Dermis microvascular lymphatic vessel endothelial cell (primary cell): ENCODE measurements around the gene CENPC. TPM values are rescaled to one million over a fixed set of nuclear protein-coding genes. Genes with fewer than 3 reads are reported as not detected.

Experiments
- DNase-seq, 2 donors: peaks; one replicate each; pipeline versions ENCODE4 v3.0.0 to v3.0.0-alpha.2; 2010; ENCODE audit warnings: low read depth in 2 of 2
- total RNA-seq: library from RNA; depleted of rRNA; stranded (reverse); fragments of >200 nt; gene quantifications from 2 replicates; pipeline ENCODE4 v1.2.1, GENCODE V29; 2014

Gene CENPC, protein sequence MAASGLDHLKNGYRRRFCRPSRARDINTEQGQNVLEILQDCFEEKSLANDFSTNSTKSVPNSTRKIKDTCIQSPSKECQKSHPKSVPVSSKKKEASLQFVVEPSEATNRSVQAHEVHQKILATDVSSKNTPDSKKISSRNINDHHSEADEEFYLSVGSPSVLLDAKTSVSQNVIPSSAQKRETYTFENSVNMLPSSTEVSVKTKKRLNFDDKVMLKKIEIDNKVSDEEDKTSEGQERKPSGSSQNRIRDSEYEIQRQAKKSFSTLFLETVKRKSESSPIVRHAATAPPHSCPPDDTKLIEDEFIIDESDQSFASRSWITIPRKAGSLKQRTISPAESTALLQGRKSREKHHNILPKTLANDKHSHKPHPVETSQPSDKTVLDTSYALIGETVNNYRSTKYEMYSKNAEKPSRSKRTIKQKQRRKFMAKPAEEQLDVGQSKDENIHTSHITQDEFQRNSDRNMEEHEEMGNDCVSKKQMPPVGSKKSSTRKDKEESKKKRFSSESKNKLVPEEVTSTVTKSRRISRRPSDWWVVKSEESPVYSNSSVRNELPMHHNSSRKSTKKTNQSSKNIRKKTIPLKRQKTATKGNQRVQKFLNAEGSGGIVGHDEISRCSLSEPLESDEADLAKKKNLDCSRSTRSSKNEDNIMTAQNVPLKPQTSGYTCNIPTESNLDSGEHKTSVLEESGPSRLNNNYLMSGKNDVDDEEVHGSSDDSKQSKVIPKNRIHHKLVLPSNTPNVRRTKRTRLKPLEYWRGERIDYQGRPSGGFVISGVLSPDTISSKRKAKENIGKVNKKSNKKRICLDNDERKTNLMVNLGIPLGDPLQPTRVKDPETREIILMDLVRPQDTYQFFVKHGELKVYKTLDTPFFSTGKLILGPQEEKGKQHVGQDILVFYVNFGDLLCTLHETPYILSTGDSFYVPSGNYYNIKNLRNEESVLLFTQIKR
- total RNA-seq, result 10.0 and 12.1 TPM in 2 replicates

DNA sequence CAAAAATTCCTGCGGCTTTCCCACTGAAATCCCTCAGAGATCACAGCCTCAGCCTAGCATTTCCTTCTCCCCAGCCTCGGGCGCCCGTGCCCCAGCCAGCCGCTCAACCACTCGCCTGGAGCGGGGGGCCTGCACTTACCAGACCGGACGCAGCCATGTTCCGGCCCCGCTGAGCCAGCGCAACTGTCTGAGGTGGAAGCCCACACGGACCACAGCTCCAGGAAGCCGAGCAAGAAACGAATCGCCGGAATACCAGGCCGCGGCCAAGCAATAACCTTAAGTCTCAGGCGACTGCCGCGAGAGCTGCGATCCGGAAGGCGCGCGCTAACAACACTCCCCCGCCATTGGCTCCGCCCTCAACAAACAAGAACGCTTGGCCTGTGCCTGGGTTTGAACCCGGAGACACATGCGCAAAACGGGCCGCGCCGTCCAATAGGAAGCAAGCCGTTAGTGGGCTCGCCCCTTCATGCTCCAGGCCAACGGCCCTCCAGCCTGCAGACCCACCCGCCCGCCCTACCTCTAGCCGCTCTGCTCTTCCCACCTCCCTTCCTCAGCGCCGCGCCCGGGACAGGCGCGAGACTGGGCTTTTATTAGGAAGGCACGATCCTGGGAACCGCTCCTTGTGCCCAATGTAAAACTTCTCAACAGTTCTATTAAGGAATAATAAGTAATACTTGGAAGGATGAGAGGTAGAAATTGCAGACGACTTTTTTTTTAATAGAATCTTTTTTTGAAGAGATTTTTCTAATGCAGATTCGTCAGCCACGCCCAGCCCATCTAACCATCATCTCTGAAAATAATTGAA is at the start of gene CENPC:
Gene CENPC, minus strand, starts transcription at position 305 of the 805 bp plus-strand sequence. Its CDS starts 148 bp downstream, at position 157.
- peak; percentile 94 to 99 for DNase-seq

DNA sequence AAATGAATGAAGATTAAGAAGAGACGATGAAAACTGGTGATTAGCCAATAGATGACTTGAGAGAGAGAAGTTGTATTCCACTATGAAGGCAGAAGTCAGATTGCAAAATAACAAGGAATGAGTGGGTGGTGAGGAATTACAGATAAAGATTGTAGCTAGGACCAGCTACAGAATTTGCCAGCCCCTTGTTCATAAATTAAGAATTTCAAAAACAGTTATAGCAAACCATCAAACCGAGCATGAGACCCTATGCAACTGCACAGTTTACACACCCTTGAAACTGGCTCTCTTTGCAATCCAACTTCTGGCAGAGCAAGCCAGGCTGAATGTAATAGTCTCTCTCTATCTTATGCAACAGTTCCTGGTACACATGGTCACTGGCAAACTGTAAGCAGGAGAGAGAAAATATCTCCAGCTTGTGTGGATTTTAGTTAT is 48.5 kb upstream of the CENPC start:
- DNase-seq, result no peak

DNA sequence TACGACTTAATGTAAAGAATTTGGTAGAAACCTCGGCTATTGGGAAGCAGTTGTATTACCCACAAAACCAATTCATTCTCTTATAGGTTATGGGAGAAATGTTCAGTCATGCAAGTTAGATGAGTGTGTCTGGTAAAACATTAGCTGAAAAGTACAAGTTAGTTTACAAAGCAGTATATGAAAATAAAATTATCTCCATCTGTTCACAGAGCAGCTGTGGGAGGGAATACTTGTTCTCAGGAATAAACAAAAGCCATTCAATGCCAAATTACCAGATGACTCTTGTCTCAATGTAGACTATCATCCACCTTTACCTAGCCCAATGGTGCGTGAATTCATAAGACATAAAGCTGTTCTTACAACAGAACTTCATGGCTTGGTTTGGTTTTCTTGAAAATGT is 41.9 kb upstream of the CENPC start:
- no peak for DNase-seq

DNA sequence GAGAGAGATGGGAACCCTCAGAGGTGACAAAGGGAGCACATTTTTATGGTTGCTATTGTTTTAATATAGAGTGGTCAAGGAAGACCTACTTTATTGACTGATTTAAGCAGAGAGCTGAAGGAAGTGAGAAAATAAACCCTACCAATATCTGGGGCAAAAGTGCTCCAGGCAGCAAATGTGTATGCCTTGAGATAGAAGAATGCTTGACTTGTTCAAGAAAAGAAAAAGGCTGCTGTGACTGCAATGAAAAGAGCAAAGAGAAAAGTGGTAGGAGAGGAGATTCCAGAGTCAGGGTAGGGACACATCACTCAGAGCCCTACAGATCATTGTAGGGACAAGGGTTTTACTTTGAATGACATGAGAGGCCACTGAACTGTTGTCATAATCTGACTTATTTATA is 39.2 kb upstream of the CENPC start:
- no peak for DNase-seq

DNA sequence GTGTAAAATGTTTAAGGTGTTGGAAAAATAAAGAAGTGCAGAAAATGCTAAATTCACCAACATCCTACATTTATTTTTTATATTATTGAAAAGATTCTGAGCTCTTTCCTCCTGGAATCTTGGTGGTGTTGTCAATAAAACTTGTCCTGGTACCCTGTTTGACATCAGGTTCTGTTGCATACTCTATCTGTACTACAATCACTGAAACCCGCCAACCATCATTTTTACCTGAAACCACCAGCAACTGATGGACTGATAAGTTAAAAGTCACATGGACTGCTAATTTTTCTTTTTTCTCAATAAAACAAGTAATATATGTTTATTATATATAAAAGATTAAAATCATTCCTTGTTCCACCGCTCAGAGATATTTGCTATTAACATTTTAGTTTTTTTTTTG is 36.6 kb upstream of the CENPC start:
- DNase-seq, result no peak

DNA sequence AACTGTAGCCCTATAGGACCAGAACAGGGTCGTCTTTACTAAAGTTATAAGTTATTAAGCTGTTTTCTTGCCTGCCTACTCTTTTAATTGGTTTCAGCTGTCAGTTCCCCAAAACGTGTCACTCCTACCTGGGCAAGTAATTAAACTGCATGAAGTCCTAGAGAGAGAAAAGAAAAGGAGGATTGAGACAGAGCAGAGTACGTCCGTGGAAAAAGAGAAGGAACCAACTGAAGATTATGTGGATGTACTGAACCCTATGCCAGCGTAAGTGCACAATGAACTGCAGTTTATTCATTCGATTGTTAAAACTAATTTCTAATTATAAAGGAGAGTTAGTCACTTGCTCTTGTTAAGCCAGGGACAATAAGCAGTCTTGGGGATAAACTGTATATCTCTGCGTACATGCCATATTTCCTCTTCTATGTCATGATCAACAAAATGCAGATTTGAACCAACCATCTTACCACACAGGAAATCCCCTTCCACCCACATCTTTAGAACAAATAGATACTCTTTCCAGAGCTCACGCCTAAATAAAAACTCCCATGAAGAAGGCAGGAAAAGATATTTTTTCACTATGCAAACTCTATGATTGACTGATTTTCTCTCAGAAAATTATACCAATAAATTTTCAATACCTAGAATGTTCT is 36.0 kb upstream of the CENPC start:
- DNase-seq, result no peak

DNA sequence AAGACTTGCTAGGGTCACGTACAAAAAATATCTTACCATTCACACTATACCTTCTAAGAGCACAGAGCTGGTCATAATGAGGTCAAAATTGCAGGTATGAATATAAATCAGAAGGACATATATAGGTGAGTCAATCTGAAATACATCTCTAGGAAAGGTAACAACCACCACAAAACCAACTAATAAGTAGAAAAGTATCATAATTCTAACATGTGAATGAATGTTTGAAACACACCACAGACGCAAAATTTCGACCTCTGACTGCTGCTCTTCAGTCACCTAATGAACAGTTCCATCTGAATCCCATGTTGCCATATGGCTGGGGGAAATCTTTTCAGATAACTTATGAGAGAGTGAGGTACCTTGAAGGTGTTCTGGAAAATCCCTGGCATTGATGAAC is 35.3 kb upstream of the CENPC start:
- DNase-seq, result no peak

DNA sequence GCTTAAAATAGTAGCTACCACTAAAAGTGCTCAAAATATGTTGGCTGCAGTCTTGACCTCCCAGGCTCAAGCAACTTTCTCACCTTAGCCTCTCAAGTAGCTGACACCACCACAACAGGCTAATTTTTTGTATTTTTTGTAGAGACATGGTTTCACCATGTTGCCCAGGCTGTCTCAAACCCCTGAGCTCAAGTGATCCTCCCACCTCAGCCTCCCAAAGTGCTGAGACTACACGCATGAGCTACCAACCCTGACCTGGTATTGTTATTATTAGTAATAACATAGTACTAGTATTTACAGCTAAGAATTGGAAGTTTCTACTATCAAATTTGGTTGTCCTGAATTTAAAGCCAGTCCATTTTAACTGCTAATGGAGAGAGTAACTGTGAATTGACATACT is 31.2 kb upstream of the CENPC start:
- DNase-seq, result no peak

DNA sequence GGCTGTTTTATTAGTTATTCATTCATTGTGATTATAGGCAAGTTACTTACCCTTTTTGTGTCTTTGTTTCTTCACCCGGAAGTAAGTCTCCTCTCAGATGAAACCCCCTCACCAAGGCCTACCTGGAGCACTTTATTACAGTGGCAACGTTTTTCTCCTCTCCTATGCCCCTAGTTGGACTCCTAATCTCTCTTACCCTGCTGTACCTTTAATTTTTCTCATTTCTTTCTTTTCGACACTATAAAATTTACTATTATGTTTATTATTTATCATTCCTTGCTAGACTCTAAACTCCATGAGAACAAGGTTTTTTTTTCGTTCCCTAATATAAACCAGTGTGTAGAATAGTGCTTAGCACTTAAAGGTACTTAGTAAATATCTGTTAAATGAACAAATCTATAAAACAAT is 30.8 kb upstream of the CENPC start:
- no peak for DNase-seq

DNA sequence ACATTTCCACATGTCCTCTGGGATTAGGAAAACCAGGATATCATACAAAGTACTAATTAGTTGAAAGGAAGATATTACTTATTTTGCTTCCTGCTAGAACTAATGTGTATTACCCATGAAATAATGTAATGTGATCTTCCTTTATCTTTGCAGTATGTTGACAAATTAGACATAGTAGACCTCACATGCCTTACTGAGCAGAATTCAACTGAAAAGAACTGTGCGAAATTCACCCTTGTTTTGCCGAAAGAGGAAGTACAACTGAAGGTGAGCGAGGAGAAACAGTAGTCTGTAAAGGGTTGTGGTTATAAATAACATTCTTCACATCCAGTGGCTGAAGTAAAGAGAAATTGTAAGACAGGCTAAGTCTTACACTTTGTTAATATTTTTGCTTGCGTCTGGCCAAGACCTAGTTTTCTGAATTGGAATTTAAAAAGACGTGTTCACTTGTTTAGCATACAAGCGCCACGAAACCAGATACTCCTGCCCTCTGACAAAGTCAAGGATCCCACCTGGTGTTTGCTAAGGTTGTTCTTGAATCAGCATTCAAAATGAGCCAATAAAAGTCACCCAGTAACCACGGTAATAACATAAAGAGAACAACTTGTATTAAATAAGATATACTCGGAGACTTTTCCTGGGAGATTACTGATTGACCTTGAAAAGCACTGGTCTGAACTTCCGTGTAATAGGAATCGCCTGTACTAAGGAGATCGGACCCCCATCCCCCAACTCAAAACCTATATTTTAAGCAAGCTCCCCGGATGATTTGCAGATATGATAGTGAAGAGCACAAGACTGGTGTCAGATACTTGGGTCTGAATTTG is 30.1 kb upstream of the CENPC start:
- DNase-seq, result no peak

DNA sequence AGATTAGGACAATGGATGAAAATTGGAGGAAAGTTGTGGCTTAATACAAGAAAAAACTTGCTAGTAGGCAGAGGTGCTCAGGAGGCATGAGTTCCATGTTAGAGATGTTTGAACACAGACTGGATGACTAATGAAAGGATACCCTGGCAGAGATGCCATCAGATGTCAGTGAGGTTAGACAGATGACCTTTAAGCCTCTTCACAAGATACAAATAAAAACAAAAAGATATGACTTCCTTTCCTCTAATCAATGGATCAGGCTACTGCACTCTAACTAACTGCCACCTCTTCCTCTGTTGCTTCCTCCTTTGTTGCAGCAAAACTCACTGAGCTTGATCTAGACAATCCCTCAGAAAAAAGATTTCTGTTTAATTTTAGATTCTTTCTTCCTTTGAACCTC is 27.9 kb upstream of the CENPC start:
- DNase-seq, result no peak

DNA sequence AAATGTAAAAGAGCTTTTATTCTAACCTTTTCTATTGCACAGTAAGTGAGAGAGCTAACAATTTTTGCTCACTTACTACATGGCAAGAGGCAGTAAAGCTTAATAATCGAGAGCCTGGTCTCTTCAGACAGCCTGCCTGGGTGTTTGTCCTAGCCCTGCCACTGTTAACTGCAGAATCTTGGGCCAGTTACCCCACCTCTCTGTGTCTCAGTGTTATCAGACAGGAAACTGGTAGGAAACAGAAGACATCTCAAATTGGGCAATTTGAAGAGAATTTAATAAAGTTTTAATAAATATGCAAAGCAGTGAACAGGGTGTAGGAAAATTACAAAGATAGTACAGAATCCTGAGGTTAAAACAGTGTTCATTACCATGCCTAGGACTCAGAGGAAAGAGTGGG is 26.7 kb upstream of the CENPC start:
- no peak for DNase-seq

DNA sequence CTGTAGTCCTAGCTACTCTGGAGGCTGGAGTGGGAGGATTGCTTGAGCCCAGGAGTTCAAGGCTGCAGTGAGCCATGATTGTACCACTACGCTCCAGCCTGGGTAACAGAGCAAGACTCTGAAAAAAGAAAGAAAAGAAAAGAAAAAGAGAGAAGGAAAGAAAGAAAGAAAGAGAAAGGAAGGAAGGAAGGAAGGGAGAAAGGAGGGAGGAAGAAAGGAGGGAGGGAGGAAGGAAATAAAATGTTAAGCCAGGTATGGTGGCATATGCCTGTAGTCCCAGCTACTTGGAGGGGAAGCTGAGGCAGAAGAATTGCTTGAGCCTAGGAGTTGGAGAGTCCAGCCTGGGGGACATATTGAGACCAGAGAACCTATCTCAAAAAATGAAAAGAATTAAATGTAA is 25.2 kb upstream of the CENPC start:
- DNase-seq, result no peak

DNA sequence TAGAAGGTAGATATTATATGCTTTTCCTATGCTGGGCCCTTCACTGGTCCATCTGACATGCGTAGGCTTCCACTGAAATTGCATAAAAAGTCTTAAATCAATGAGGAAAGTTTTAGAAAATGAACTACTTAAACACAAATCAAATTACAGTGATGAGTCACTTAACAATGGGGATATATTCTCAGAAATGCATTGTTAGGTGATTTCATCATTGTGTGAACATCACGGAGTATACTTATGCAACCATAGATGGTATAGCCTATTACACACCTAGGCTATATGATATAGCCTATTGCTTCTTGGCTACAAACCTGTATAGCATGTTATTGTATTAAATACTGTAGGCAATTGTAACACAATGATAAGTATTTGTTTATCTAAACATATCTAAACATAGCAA is 23.5 kb upstream of the CENPC start:
- DNase-seq, result no peak

DNA sequence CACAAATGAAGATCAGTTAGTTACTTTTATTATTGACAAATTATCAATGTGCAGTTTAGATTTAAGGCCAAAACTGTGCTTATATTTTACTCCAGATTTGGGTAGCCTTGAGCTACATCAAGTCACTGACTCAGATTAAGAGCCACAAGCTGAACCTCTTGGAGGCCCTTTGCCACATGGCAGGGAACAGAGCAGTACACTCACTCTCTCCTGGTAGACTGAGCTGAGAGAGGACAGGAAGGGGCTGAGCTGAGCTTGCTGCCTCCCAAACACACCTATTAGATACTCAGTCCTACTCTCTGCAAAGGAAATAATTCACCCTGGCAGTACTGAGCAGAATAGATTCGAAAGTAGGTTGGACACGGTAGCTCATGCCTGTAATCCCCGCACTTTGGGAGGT is 21.0 kb upstream of the CENPC start:
- no peak for DNase-seq

DNA sequence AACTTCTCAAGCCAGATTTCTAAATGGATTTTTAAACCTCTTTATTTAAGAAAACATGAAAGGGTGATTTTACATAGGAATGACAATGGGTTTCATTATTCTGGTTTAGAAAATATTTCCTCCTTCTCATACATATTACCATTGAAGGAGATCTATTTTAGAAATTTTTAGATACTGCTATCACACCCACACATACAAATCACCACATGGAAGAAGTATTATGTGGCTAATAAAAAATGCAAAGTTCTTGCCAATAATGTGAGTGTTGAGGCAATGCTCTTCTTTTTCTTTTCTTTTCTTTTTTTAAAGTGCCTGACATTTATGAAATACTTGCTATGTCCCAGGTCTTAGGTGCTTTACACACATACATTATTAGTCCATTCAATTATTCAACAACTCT is 20.0 kb upstream of the CENPC start:
- DNase-seq, result no peak

DNA sequence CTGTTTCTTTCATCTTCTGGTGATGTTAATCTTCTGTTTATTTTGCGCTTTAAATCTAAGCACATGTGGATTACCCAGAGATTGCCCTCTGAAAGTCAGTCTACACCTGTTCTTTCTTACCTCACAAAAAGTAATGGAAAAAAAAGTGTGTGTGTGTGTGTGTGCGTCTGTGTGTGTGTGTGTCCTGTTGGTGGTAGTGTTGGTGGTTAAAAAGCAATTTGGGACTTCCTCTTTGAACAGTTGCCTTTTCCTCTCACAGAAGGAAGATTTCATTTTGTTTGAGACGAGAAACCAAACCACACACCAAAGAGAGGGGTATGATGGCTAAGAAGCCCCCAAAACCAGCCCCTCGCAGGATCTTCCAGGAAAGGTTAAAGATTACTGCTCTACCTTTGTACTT is 13.2 kb upstream of the CENPC start, which contains the start of gene STAP1:
Gene STAP1, plus strand, starts transcription at position 235 of the 400 bp plus-strand sequence. Its CDS starts 83 bp downstream, at position 318.
- DNase-seq, result no peak

DNA sequence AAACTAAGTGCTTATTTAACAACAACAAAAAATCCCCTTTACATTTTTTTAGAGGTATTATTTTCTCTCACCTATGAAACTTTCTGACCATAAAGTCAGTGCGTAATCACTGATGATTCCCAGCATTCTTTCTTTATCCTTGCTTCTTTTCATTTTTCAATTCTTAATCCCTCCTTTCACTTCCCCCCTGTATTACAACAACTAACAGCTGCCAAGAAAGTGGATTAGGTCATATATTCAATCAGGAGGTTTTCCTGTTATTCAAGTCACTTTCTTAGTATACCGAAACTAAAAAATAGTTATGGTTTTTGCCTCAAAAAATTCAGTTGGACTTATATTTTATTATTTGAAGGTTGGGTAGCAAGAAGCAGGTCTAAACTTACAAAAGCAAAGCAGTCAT is 11.1 kb upstream of the CENPC start:
- DNase-seq, result peak in 1 of 2 donors; percentile 56

DNA sequence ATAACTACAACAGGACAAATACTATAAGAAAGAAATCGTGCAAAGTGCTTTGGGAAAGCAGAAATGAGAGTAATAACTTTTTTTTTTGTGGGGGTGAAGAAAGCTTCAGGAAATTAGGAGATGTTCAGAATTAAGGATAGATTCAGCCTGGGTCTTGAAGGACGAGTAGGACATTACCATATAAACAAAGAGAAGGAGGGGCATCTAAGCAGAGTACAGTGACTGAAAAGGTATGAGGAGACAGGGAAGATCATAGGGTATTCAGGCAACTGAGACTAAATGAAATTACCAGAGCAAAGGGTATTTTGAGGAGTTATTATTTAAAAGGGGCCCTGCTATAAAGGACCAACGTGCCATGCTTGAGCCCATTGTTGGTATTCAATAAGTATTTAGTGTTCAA is 10.1 kb upstream of the CENPC start:
- no peak for DNase-seq

DNA sequence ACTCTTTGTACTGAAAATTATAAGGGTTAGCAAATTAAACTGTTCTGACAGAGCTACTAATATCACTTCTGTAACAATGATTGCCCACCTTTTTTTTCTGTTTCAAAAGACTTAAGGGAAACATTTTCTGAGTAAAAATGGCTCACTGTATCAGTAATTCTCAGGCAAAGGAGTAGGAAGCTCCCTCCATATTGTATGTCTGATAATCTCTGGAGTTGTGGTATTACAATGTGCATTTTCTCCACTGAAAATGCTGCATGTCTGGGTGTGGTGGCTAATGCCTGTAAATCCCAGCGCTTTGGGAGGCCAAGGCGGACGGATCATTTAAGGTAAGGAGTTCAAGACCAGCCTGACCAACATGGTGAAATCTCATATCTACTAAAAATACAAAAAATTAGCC is 8.8 kb upstream of the CENPC start:
- DNase-seq, result no peak
